Measurements from ENCODE around the gene VSIG2. TPM values are rescaled to one million over a fixed set of nuclear protein-coding genes. Genes with fewer than 3 reads are reported as not detected.

Gene VSIG2
- total and polyA plus RNA-seq, 2 donors (not counting 3 experiments of a cell fraction or from before 2014, with no cell fraction given): 1.2 to 7.0 TPM

- peak; percentile 99 for FAIRE-seq
- Histone ChIP-seq H3K79me2 (ENCODE audit: control insufficient read depth, insufficient read depth, low read length) (no peaks in the 10 kb centered on the region), H3K27ac (ENCODE audit: insufficient read depth, low read depth, low read length) (peak overlapping the region; percentile 72), H3K9ac (replicated peaks; ENCODE audit: extremely low read depth, insufficient read depth, low read length) (peak overlapping the region; percentile 37), H3K4me1 (ENCODE audit: control insufficient read depth, extremely low read depth, insufficient read depth, low read length) (peaks cover 47% of the 10 kb centered on the region), H3K36me3 (ENCODE audit: control insufficient read depth in 2 of 2, extremely low read depth in 1 of 2, insufficient read depth in 2 of 2, low read length in 2 of 2) (peaks cover 8 to 12% of the 10 kb centered on the region in 2 experiments), H3K9me1 (replicated peaks; ENCODE audit: control insufficient read depth, extremely low read depth, insufficient read depth, low read length) (no peaks in the 10 kb centered on the region), H3K27me3 (ENCODE audit: control insufficient read depth in 2 of 2, insufficient read depth in 2 of 2, low read length in 2 of 2) (no peaks in the 10 kb centered on the region), H3K4me2 (ENCODE audit: insufficient read depth, low read length) (peak overlapping the region; percentile 26), H3K9me3 (replicated peaks; ENCODE audit: control insufficient read depth, insufficient read depth, low read length) (no peaks in the 10 kb centered on the region), H3K4me3 (replicated peaks in 1 of 3; ENCODE audit: insufficient read depth in 1 of 3, low read depth in 1 of 3, low read length in 3 of 3) (no peak overlapping the region), H2AFZ (ENCODE audit: low read depth, low read length) (no peak overlapping the region), H4K20me1 (replicated peaks; ENCODE audit: control insufficient read depth, extremely low read depth, insufficient read depth, low read length) (no peaks in the 10 kb centered on the region)
- CTCF ChIA-PET: interaction anchor here (0.9 to 16.9 kb wide), 12 partner anchors 9 to 127 kb away, joined by 3 to 301 read pairs (median 6); partner anchors contain the start of genes ESAM, NRGN, SIAE and SPA17
- peak; percentile 88 for DNase-seq (ENCODE audit: low read depth, low spot score)
- BruUV-seq (replicated peaks): no TSS peak
- POLR2A ChIA-PET: interaction anchor here (0.9 to 5.0 kb wide), 3 partner anchors 10 to 79 kb away, joined by 3 to 67 read pairs (median 6); no protein-coding TSS in a partner anchor
- intact Hi-C loops (cut with micrococcal nuclease) (loop anchor here (1.0 kb wide), 1 partner anchor 11 kb away; no protein-coding TSS in a partner anchor), dilution Hi-C loops (cut with MboI; ENCODE audit: extremely low pct_ligation_motif_present, low sequenced_read_pairs) (no loop called here)
- TF ChIP-seq CTCF (IDR thresholded peaks at IDR 0.05; ENCODE audit: extremely low read depth in 1 of 2, insufficient read depth in 1 of 2, low read depth in 1 of 2, low read length in 2 of 2): no peak
- peak; percentile 88 for TF ChIP-seq FOS (IDR thresholded peaks at IDR 0.05; ENCODE audit: borderline replicate concordance, insufficient read depth, low read length)
- TF ChIP-seq GATA2 (IDR thresholded peaks at IDR 0.05; ENCODE audit: insufficient read depth, insufficient read length, low read depth, low read length): peak; percentile 41
- TF ChIP-seq JUN (IDR thresholded peaks at IDR 0.05; ENCODE audit: borderline replicate concordance, insufficient read depth, insufficient read length, low read depth): peak; percentile 63
- peak; percentile 16 for TF ChIP-seq POLR2A (IDR thresholded peaks at IDR 0.05; ENCODE audit: low read depth, low read length)
- peak; percentile 32 for TF ChIP-seq MYC (IDR thresholded peaks at IDR 0.05; ENCODE audit: low read depth, low read length)
- TF ChIP-seq MAX (IDR thresholded peaks at IDR 0.05; ENCODE audit: insufficient read depth, insufficient read length): no peak
- TF ChIP-seq POLR2AphosphoS5 (IDR thresholded peaks at IDR 0.05; ENCODE audit: insufficient read depth, low read depth, low read length): peak; percentile 84
- no peak for TF ChIP-seq EZH2 (IDR thresholded peaks at IDR 0.05; ENCODE audit: borderline replicate concordance, low read depth, low read length, severe bottlenecking)
Observed at GRCh38 chr11:124748481-124749343, 3.3 kb downstream of the VSIG2 start.
